K562 (cell line): ENCODE results near the gene TMEM132C. TPM values are rescaled to one million over a fixed set of nuclear protein-coding genes. Genes with fewer than 3 reads are reported as not detected.

Source experiments
- ARID1B ChIP-seq: fragments of 450-650 bp; IDR thresholded peaks from 2 replicates; pipeline ENCODE4 v1.6.1; 2016; ENCODE audit warnings: antibody characterized with exemption, mild to moderate bottlenecking, inconsistent platforms
- ATF3 ChIP-seq, 2 experiments: fragments of 450-650 bp in 1 of 2; sonication (generic) in 1 of 2; formaldehyde crosslinking in 1 of 2; IDR thresholded peaks in 1 of 2; conservative IDR thresholded peaks in 1 of 2; 2 replicates each; pipeline versions ENCODE4 v1.6.1 to v1.8.1; 2016 to 2023; ENCODE audit warnings: mild to moderate bottlenecking in 2 of 2, moderate library complexity in 2 of 2, inconsistent platforms in 1 of 2, missing genetic modification reagents in 1 of 2
- CBFA2T3 ChIP-seq: fragments of 450-650 bp; IDR thresholded peaks from 2 replicates; pipeline ENCODE4 v1.6.1; 2017
- CBX5 ChIP-seq: IDR thresholded peaks from 2 replicates; pipeline ENCODE4 v1.6.1; 2014; ENCODE audit warnings: low read depth, borderline replicate concordance
- KDM1A ChIP-seq, 2 experiments: fragments of 450-650 bp; IDR thresholded peaks; 2 replicates each; pipeline ENCODE4 v1.6.1; 2016; ENCODE audit warnings: mild to moderate bottlenecking in 2 of 2
- KLF16 ChIP-seq: IDR thresholded peaks from 2 replicates; pipeline ENCODE4 v1.6.1; 2016; ENCODE audit warnings: antibody characterized with exemption
- LEF1 ChIP-seq: fragments of 450-650 bp; IDR thresholded peaks from 2 replicates; pipeline ENCODE4 v1.6.1; 2016; ENCODE audit warnings: mild to moderate bottlenecking
- MYC ChIP-seq, 2 experiments: fragments of 250-450 bp in 1 of 2; sonication (Bioruptor Pico) in 1 of 2; IDR thresholded peaks; 2 replicates each; pipeline versions ENCODE4 v1.5.1 to v1.6.1; 2012 to 2021; ENCODE audit warnings: low read depth in 2 of 2, borderline replicate concordance in 1 of 2, improper control_type of control experiment in 1 of 2, low read length in 1 of 2, mild to moderate bottlenecking in 1 of 2, moderate library complexity in 1 of 2
- MYNN ChIP-seq, 2 experiments: sonication (generic); formaldehyde crosslinking in 1 of 2; IDR thresholded peaks; 2 replicates each; pipeline versions ENCODE4 v1.5.0 to v1.6.1; 2016 to 2020; ENCODE audit warnings: antibody characterized with exemption in 1 of 2, missing genetic modification reagents in 1 of 2
- NCOR1 ChIP-seq: fragments of 450-650 bp; IDR thresholded peaks from 2 replicates; pipeline ENCODE4 v1.6.1; 2016; ENCODE audit warnings: mild to moderate bottlenecking, moderate library complexity
- RBBP5 ChIP-seq: fragments of 200-600 bp; sonication (generic); IDR thresholded peaks from 2 replicates; pipeline ENCODE4 v1.6.1; 2012; ENCODE audit warnings: borderline replicate concordance, mild to moderate bottlenecking, low read length, control low read depth, inconsistent platforms; ENCODE audit not compliant: insufficient read depth, poor library complexity, severe bottlenecking
- RFX1 ChIP-seq: fragments of 450-650 bp; IDR thresholded peaks from 2 replicates; pipeline ENCODE4 v1.6.1; 2016; ENCODE audit warnings: mild to moderate bottlenecking, moderate library complexity
- STAT5A ChIP-seq: IDR thresholded peaks from 2 replicates; pipeline ENCODE4 v1.6.1; 2012; ENCODE audit warnings: low read length, inconsistent platforms, borderline replicate concordance
- TCF3 ChIP-seq: sonication (generic); formaldehyde crosslinking; IDR thresholded peaks from 2 replicates; pipeline ENCODE4 v1.4.0; 2020; ENCODE audit warnings: mild to moderate bottlenecking, missing genetic modification reagents
- ZBTB8A ChIP-seq: fragments of 450-650 bp; IDR thresholded peaks from 2 replicates; pipeline ENCODE4 v1.6.1; 2018; ENCODE audit warnings: mild to moderate bottlenecking, moderate library complexity; ENCODE audit not compliant: partially characterized antibody
- ZNF407 ChIP-seq: fragments of 450-650 bp; IDR thresholded peaks from 2 replicates; pipeline ENCODE4 v1.6.1; 2016; ENCODE audit warnings: low read depth
- ZNF589 ChIP-seq: fragments of 200-800 bp; sonication (Bioruptor generic); IDR thresholded peaks from 2 replicates; pipeline ENCODE4 v1.6.1; 2016; ENCODE audit warnings: low read depth, missing genetic modification characterization, missing compliant biosample characterization
- ZNF668 ChIP-seq: fragments of 250-450 bp; sonication (Bioruptor Pico); IDR thresholded peaks from 2 replicates; pipeline ENCODE4 v1.8.0; 2022; ENCODE audit warnings: mild to moderate bottlenecking, inconsistent platforms
- ZNF766 ChIP-seq: fragments of 200-800 bp; sonication (Bioruptor generic); conservative IDR thresholded peaks from 2 replicates; pipeline ENCODE4 v1.6.1; 2016; ENCODE audit warnings: missing genetic modification characterization, missing compliant biosample characterization
- polyA plus RNA-seq, 8 experiments: library from polyadenylated mRNA; depleted of rRNA in 4 of 8; stranded (reverse) in 5 of 8; unstranded in 3 of 8; fragments of >200 nt; fragmentation: Nextera tagmentation in 2 of 8; fragmentation: Illumina TruSeq in 1 of 8; extraction: Ambion mirVana in 2 of 8; extraction: Trizol in 1 of 8; gene quantifications; 2 replicates each; pipeline versions ENCODE4 v1.2.1 to v1.2.3, GENCODE V29; 2011 to 2014; ENCODE audit warnings: inconsistent platforms in 1 of 8, missing spikeins in 1 of 8
- total RNA-seq, 7 experiments: library from RNA; depleted of rRNA in 6 of 7; stranded (reverse); fragments of >200 nt in 6 of 7; fragmentation: Illumina TruSeq in 2 of 7; extraction: Trizol in 2 of 7; gene quantifications; 2 replicates each; pipeline versions ENCODE4 v1.2.1 to v1.2.3, GENCODE V29; 2011 to 2021; ENCODE audit warnings: low replicate concordance in 1 of 7

The TMEM132C gene
- total and polyA plus RNA-seq, 9 of the 15 experiments (the other 6 are each of a cell fraction or from before 2014, with no cell fraction given): not detected

- TF ChIP-seq ZNF589 (CRISPR knock-in tag): peak; percentile 95
- peak; percentile 88 for TF ChIP-seq ARID1B
- peak; percentile 50; the same call in 1 of the 2 replicates for TF ChIP-seq LEF1
- TF ChIP-seq ZBTB8A: no peak
- peak; percentile 83 for TF ChIP-seq KLF16
- peak; percentile 55; the same call in 1 of the 2 replicates for TF ChIP-seq NCOR1
- peak; percentile 48; the same call in 1 of the 2 replicates for TF ChIP-seq TCF3
- peak; percentile 73; the same call in 1 of the 2 replicates for TF ChIP-seq MYNN (IDR thresholded peaks at IDR 0.05)
- TF ChIP-seq MYNN (CRISPR knock-in tag; IDR thresholded peaks at IDR 0.05): peak; percentile 55; the same call in 1 of the 2 replicates
- peak; percentile 36; the same call in 1 of the 2 replicates for TF ChIP-seq STAT5A
- TF ChIP-seq ZNF407: no peak
- TF ChIP-seq RFX1: peak; percentile 19
- TF ChIP-seq CBFA2T3: peak; percentile 80
- TF ChIP-seq ATF3 (IDR thresholded peaks at IDR 0.05): peak; percentile 77
- no peak for TF ChIP-seq ATF3 (CRISPR knock-in tag; conservative IDR thresholded peaks at IDR 0.05)
- no peak for TF ChIP-seq ZNF668 (CRISPR knock-in tag)
- peak; percentile 63; the same call in 1 of the 2 replicates for TF ChIP-seq MYC (IDR thresholded peaks at IDR 0.05; ENCODE audit: low read depth, low read length)
- no peak for TF ChIP-seq MYC (CRISPR knock-in tag; IDR thresholded peaks at IDR 0.05; ENCODE audit: borderline replicate concordance, low read depth)
- no peak for TF ChIP-seq CBX5
- no peak for TF ChIP-seq RBBP5
- 0 out of 4 replicates have a peak, but pooled peaks of 1 of the 2 experiments have one; percentile 15 for TF ChIP-seq KDM1A (IDR thresholded peaks at IDR 0.05)
- peak; percentile 51; the same call in 1 of the 2 replicates for TF ChIP-seq ZNF766
Measured at GRCh38 chr12:128316973-128317526, 50.1 kb downstream of the TMEM132C start (continued).
